ENCODE results near the gene ENPP7. TPM values are rescaled to one million over a fixed set of nuclear protein-coding genes. Genes with fewer than 3 reads are reported as not detected.

Gene ENPP7
- total RNA-seq, 6 experiments from 2014 or later: not detected

- peaks cover 24% of the 10 kb centered on the region for H3K27me3 Mint-ChIP-seq (ENCODE audit: insufficient read depth)
- DNase-seq: peak; percentile 11
Observed at GRCh38 chr17:79721993-79722671, 8.6 kb upstream of the ENPP7 start.

GRCh38 chr17:79722787-79723186 lies 8.0 kb upstream of the ENPP7 start:
- no peak for DNase-seq
- no peak overlapping the region for H3K27ac Mint-ChIP-seq
- no peaks in the 10 kb centered on the region; the same call in 1 of the 2 replicates for H3K9me3 Mint-ChIP-seq
- no peaks in the 10 kb centered on the region for H3K36me3 Mint-ChIP-seq (ENCODE audit: low read depth)
- no peak overlapping the region for H3K4me3 Mint-ChIP-seq
- no peaks in the 10 kb centered on the region for H3K4me1 Mint-ChIP-seq (ENCODE audit: low read depth)
- no peak for TF ChIP-seq CTCF (IDR thresholded peaks at IDR 0.05)
- H3K27me3 Mint-ChIP-seq (ENCODE audit: insufficient read depth): peaks cover 25% of the 10 kb centered on the region

More at GRCh38 chr17:79721993-79722671, 8.6 kb upstream of the ENPP7 start:
- Mint-ChIP-seq H3K4me3 (no peak overlapping the region), H3K9me3 (no peaks in the 10 kb centered on the region; the same call in 1 of the 2 replicates), H3K36me3 (ENCODE audit: low read depth) (no peaks in the 10 kb centered on the region), H3K27ac (no peak overlapping the region), H3K4me1 (ENCODE audit: low read depth) (no peaks in the 10 kb centered on the region)
- TF ChIP-seq CTCF (IDR thresholded peaks at IDR 0.05): peak; percentile 48

GRCh38 chr17:79728169-79728907 lies 2.4 kb upstream of the ENPP7 start:
- H3K36me3 Mint-ChIP-seq (ENCODE audit: low read depth): no peaks in the 10 kb centered on the region
- TF ChIP-seq CTCF (IDR thresholded peaks at IDR 0.05): no peak
- DNase-seq: peak; percentile 89
- H3K4me3 Mint-ChIP-seq: peak overlapping the region; percentile 79; the same call in 1 of the 2 replicates
- no peaks in the 10 kb centered on the region for H3K4me1 Mint-ChIP-seq (ENCODE audit: low read depth)
- H3K27me3 Mint-ChIP-seq (ENCODE audit: insufficient read depth): peaks cover 5% of the 10 kb centered on the region
- H3K27ac Mint-ChIP-seq: peak overlapping the region; percentile 58; the same call in 1 of the 2 replicates
- H3K9me3 Mint-ChIP-seq: no peaks in the 10 kb centered on the region

- Mint-ChIP-seq H3K36me3 (ENCODE audit: low read depth) (no peaks in the 10 kb centered on the region), H3K9me3 (no peaks in the 10 kb centered on the region), H3K27me3 (ENCODE audit: insufficient read depth) (peaks cover 5% of the 10 kb centered on the region), H3K4me1 (ENCODE audit: low read depth) (no peaks in the 10 kb centered on the region), H3K27ac (no peak overlapping the region; the same call in 1 of the 2 replicates), H3K4me3 (no peak overlapping the region)
- DNase-seq: no peak
- no peak for TF ChIP-seq CTCF (IDR thresholded peaks at IDR 0.05)
Observed at GRCh38 chr17:79728908-79729471, 1.8 kb upstream of the ENPP7 start.

- Mint-ChIP-seq H3K27me3 (ENCODE audit: insufficient read depth) (peaks cover 9% of the 10 kb centered on the region), H3K4me3 (no peak overlapping the region), H3K27ac (no peak overlapping the region), H3K4me1 (ENCODE audit: low read depth) (no peaks in the 10 kb centered on the region), H3K36me3 (ENCODE audit: low read depth) (no peaks in the 10 kb centered on the region), H3K9me3 (no peaks in the 10 kb centered on the region)
- TF ChIP-seq CTCF (IDR thresholded peaks at IDR 0.05): no peak
- DNase-seq: no peak
Observed at GRCh38 chr17:79729761-79730160, 982 bp upstream of the ENPP7 start.

Measured in HFFc6 (cell line).